H1 (cell line): ENCODE measurements around the gene MYBPC3. TPM values are rescaled to one million over a fixed set of nuclear protein-coding genes. Genes with fewer than 3 reads are reported as not detected.

ENCODE experiments used
- CTCF ChIA-PET: fragments of 300-600 bp; sonication (Branson Sonifier 250); formaldehyde crosslinking; loops from one replicate; lab custom pipeline; 2021; ENCODE audit not compliant: partially characterized antibody; lab: Charles Lee
- POLR2A ChIA-PET: fragments of 300-600 bp; sonication (Branson Sonifier 250); formaldehyde crosslinking; loops from one replicate; lab custom pipeline; 2021; ENCODE audit warnings: inconsistent platforms; ENCODE audit not compliant: partially characterized antibody; lab: Charles Lee
- DNase-seq, 2 experiments: peaks; one replicate each; pipeline versions ENCODE4 v3.0.0 to v3.0.0-alpha.2; 2010 to 2022; ENCODE audit warnings: low spot score in 2 of 2, low read depth in 1 of 2, mixed read lengths in 1 of 2
- FAIRE-seq: peaks from 2 replicates; lab custom pipeline; 2011; peaks lifted over from hg19 to GRCh38; lab: Jason Lieb, UNC
- H2AFZ ChIP-seq: 2 replicates; pipeline ENCODE4 v1.8.1; 2012; ENCODE audit warnings: low read length, inconsistent platforms
- H2AK5ac ChIP-seq: 2 replicates; pipeline ENCODE4 v1.6.1; 2013; ENCODE audit warnings: low read depth, low read length
- H2BK120ac ChIP-seq: replicated peaks from 2 replicates; pipeline ENCODE3; 2013; ENCODE audit warnings: low read depth, low read length, inconsistent platforms
- H2BK12ac ChIP-seq: 2 replicates; pipeline ENCODE4 v1.6.1; 2013; ENCODE audit warnings: low read depth, low read length
- H2BK15ac ChIP-seq: 2 replicates; pipeline ENCODE4 v1.6.1; 2013; ENCODE audit warnings: low read length
- H2BK20ac ChIP-seq: 2 replicates; pipeline ENCODE4 v1.6.1; 2013; ENCODE audit warnings: low read length
- H2BK5ac ChIP-seq: 2 replicates; pipeline ENCODE4 v1.6.1; 2013; ENCODE audit warnings: low read depth, low read length
- H3K14ac ChIP-seq: 2 replicates; pipeline ENCODE4 v1.6.1; 2013; ENCODE audit warnings: inconsistent platforms; ENCODE audit not compliant: insufficient read length
- H3K18ac ChIP-seq: 2 replicates; pipeline ENCODE4 v1.6.1; 2013; ENCODE audit warnings: low read length; ENCODE audit errors: extremely low read depth
- H3K23ac ChIP-seq: 2 replicates; pipeline ENCODE4 v1.6.1; 2013; ENCODE audit warnings: inconsistent platforms; ENCODE audit not compliant: insufficient read length
- H3K23me2 ChIP-seq: 2 replicates; pipeline ENCODE4 v1.6.1; 2013; ENCODE audit warnings: low read depth, low read length
- H3K27ac ChIP-seq: 2 replicates; pipeline ENCODE4 v1.6.1; 2011; ENCODE audit warnings: low read depth, low read length, inconsistent platforms
- H3K27me3 ChIP-seq, 4 experiments: replicated peaks in 1 of 4; 1 replicate in 1 of 4; 2 replicates in 3 of 4; pipeline versions ENCODE4 v1.6.1 to v1.8.1; 2011 to 2013; ENCODE audit warnings: low read length in 3 of 4, mild to moderate bottlenecking in 3 of 4, inconsistent platforms in 2 of 4, mixed read lengths in 2 of 4, moderate library complexity in 1 of 4; ENCODE audit not compliant: control insufficient read depth in 3 of 4, insufficient read depth in 3 of 4; ENCODE audit errors: extremely low read depth in 1 of 4
- H3K36me3 ChIP-seq, 4 experiments: 2 replicates each; pipeline versions ENCODE4 v1.6.1 to v1.8.1; 2011 to 2013; ENCODE audit warnings: mild to moderate bottlenecking in 4 of 4, low read length in 3 of 4, moderate library complexity in 2 of 4, control low read depth in 1 of 4, inconsistent platforms in 1 of 4; ENCODE audit not compliant: insufficient read depth in 4 of 4, control insufficient read depth in 2 of 4
- H3K4ac ChIP-seq: replicated peaks from 2 replicates; pipeline ENCODE3; 2013; ENCODE audit warnings: low read length, low read depth, mixed read lengths, inconsistent platforms; ENCODE audit not compliant: insufficient read length
- H3K4me1 ChIP-seq, 4 experiments: replicated peaks in 1 of 4; 1 replicate in 1 of 4; 2 replicates in 3 of 4; pipeline versions ENCODE4 v1.6.1 to v1.8.1; 2011 to 2013; ENCODE audit warnings: low read length in 3 of 4, inconsistent platforms in 2 of 4, mixed read lengths in 1 of 4; ENCODE audit not compliant: insufficient read depth in 4 of 4, control insufficient read depth in 3 of 4
- H3K4me2 ChIP-seq, 2 experiments: 2 replicates each; pipeline versions ENCODE4 v1.6.1 to v1.8.1; 2011 to 2013; ENCODE audit warnings: low read depth in 2 of 2, low read length in 2 of 2, control low read depth in 1 of 2, inconsistent platforms in 1 of 2, mild to moderate bottlenecking in 1 of 2; ENCODE audit not compliant: insufficient read depth in 1 of 2
- H3K4me3 ChIP-seq, 4 experiments: fragments of 200-600, 300-600 bp in 1 of 4; sonication (generic), shearing (Covaris generic), sonication (Bioruptor Twin) in 1 of 4; 2 replicates each; pipeline versions ENCODE4 v1.5.1 to v1.8.1; 2011 to 2016; ENCODE audit warnings: low read length in 4 of 4, low read depth in 3 of 4, control low read depth in 2 of 4, inconsistent platforms in 2 of 4, mild to moderate bottlenecking in 2 of 4, mixed read lengths in 1 of 4, moderate library complexity in 1 of 4; ENCODE audit not compliant: insufficient read depth in 2 of 4; ENCODE audit errors: extremely low read depth in 1 of 4
- H3K56ac ChIP-seq: replicated peaks from 2 replicates; pipeline ENCODE3; 2013; ENCODE audit warnings: low read depth, mild to moderate bottlenecking, mixed read lengths, low read length, inconsistent platforms; ENCODE audit not compliant: insufficient read length
- H3K79me1 ChIP-seq: 2 replicates; pipeline ENCODE4 v1.6.1; 2013; ENCODE audit warnings: low read depth, low read length, control low read depth
- H3K79me2 ChIP-seq, 2 experiments: 2 replicates each; pipeline versions ENCODE4 v1.6.1 to v1.8.1; 2012 to 2013; ENCODE audit warnings: low read length in 2 of 2, mild to moderate bottlenecking in 2 of 2, inconsistent platforms in 1 of 2; ENCODE audit not compliant: insufficient read depth in 2 of 2, control insufficient read depth in 1 of 2
- H3K9ac ChIP-seq, 4 experiments: replicated peaks in 1 of 4; 1 replicate in 1 of 4; 2 replicates in 3 of 4; pipeline versions ENCODE4 v1.6.1 to v1.8.1; 2011 to 2013; ENCODE audit warnings: low read depth in 3 of 4, low read length in 3 of 4, control low read depth in 2 of 4, mild to moderate bottlenecking in 2 of 4, moderate library complexity in 2 of 4, inconsistent platforms in 1 of 4; ENCODE audit errors: extremely low read depth in 1 of 4
- H3K9me3 ChIP-seq, 2 experiments: 2 replicates each; pipeline versions ENCODE4 v1.6.1 to v1.8.1; 2012 to 2013; ENCODE audit warnings: mild to moderate bottlenecking in 2 of 2, moderate library complexity in 2 of 2, control low read depth in 1 of 2, inconsistent platforms in 1 of 2, low read depth in 1 of 2, low read length in 1 of 2, mixed read lengths in 1 of 2; ENCODE audit not compliant: insufficient read depth in 2 of 2
- H4K20me1 ChIP-seq, 2 experiments: replicated peaks in 1 of 2; 2 replicates each; pipeline versions ENCODE3 to v1.8.1; 2011 to 2013; ENCODE audit warnings: inconsistent platforms in 2 of 2, low read length in 2 of 2, mild to moderate bottlenecking in 1 of 2; ENCODE audit not compliant: insufficient read depth in 2 of 2, control insufficient read depth in 1 of 2
- H4K5ac ChIP-seq: 2 replicates; pipeline ENCODE4 v1.6.1; 2013; ENCODE audit warnings: low read length, low read depth, mixed read lengths, inconsistent platforms; ENCODE audit not compliant: insufficient read length
- H4K8ac ChIP-seq: 2 replicates; pipeline ENCODE4 v1.8.0; 2013; ENCODE audit warnings: mild to moderate bottlenecking, moderate library complexity, low read length, inconsistent platforms; ENCODE audit not compliant: insufficient read depth; ENCODE audit errors: extremely low read depth
- H4K91ac ChIP-seq: replicated peaks from 2 replicates; pipeline ENCODE3; 2013; ENCODE audit warnings: low read length, mixed read lengths, inconsistent platforms; ENCODE audit not compliant: insufficient read length
- EP300 ChIP-seq, 2 experiments: IDR thresholded peaks; 1 replicate in 1 of 2; 2 replicates in 1 of 2; pipeline ENCODE4 v1.6.1; 2011 to 2012; ENCODE audit warnings: low read depth in 2 of 2, low read length in 2 of 2, mild to moderate bottlenecking in 2 of 2, borderline replicate concordance in 1 of 2, inconsistent platforms in 1 of 2, moderate library complexity in 1 of 2
- JUN ChIP-seq: IDR thresholded peaks from 2 replicates; pipeline ENCODE4 v1.6.1; 2011; ENCODE audit warnings: low read depth, mild to moderate bottlenecking, improper control_type of control experiment, low read length
- KDM4A ChIP-seq: IDR thresholded peaks from one replicate; pipeline ENCODE4 v1.7.1; 2012; ENCODE audit warnings: low read depth, mild to moderate bottlenecking, moderate library complexity, low read length, inconsistent platforms; ENCODE audit not compliant: severe bottlenecking
- POLR2A ChIP-seq, 2 experiments: IDR thresholded peaks; 1 replicate in 1 of 2; 2 replicates in 1 of 2; pipeline ENCODE4 v1.6.1; 2011; ENCODE audit warnings: low read depth in 2 of 2, low read length in 2 of 2, mild to moderate bottlenecking in 2 of 2; ENCODE audit errors: control extremely low read depth in 1 of 2
- TAF7 ChIP-seq: optimal IDR thresholded peaks from 2 replicates; pipeline ENCODE3; 2011; ENCODE audit warnings: low read depth, mild to moderate bottlenecking, inconsistent platforms, low read length, moderate library complexity, borderline replicate concordance
- TCF12 ChIP-seq: IDR thresholded peaks from 2 replicates; pipeline ENCODE4 v1.6.1; 2011; ENCODE audit warnings: low read depth, mild to moderate bottlenecking, low read length
- WGBS, 2 experiments: shearing (Covaris generic) in 1 of 2; methylation state at CpG; one replicate each; pipeline versions ENCODE4 v1.1.6 to v1.1.7; 2013 to 2015; ENCODE audit warnings: low lambda C conversion rate in 2 of 2, mixed read lengths in 2 of 2, inconsistent platforms in 1 of 2, low coverage in 1 of 2, missing lambda C conversion rate in 1 of 2; ENCODE audit not compliant: insufficient replicate concordance in 2 of 2, insufficient coverage in 1 of 2, insufficient read length in 1 of 2; ENCODE audit errors: extremely low coverage in 1 of 2, missing lambda C conversion rate in 1 of 2; 5-methylcytosine and 5-hydroxymethylcytosine counted together
- polyA plus RNA-seq, 7 experiments: library from polyadenylated mRNA; depleted of rRNA in 3 of 7; stranded (reverse) in 5 of 7; unstranded in 2 of 7; fragments of >200 nt in 5 of 7; fragments of 200-250 nt in 2 of 7; gene quantifications; 1 replicate in 5 of 7; 2 replicates in 1 of 7; 4 replicates in 1 of 7; pipeline versions ENCODE4 v1.2.1 to v1.2.3, GENCODE V29; 2011 to 2013; ENCODE audit warnings: missing spikeins in 2 of 7, mixed read lengths in 2 of 7
- total RNA-seq: library from RNA; stranded (reverse); fragmentation: NEBNext Ultra II Directional; extraction: Animal tissue kit (Norgen Biotek cat#: 25700); gene quantifications from 2 replicates; pipeline ENCODE4 v1.2.1, GENCODE V29; 2021

MYBPC3 gene
- total and polyA plus RNA-seq, 2 of the 8 experiments (the other 6 are each of a cell fraction or from before 2014, with no cell fraction given) = 0.05 TPM; not detected in 1

DNA sequence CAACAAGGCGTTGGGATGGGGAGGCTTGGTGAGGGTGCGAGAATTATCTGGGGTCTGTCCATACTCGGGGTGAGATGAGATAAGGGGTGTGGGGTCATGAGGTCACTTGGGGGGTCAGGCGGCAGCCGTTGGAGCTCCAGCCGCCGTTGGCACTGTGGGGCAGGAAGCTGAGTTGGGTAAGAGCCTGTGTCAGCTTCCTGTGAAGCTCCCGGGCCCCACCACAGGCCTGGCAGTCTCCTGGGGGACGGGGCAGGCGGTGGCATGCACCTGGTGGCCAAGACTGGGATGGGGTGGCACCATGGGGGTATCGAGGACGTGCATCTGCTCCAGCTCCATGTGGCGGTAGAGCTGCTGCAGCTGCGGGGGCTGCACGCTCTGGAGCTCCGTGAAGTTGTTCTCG, 7.1 kb upstream of the MYBPC3 start:
- Histone ChIP-seq H3K14ac (no peak overlapping the region), H3K4me3 (no peak overlapping the region), H4K8ac (no peak overlapping the region), H2BK20ac (no peak overlapping the region), H3K9ac (no peak overlapping the region), H3K79me2 (no peaks in the 10 kb centered on the region), H2BK5ac (no peak overlapping the region), H3K56ac (no peak overlapping the region), H4K5ac (no peak overlapping the region), H2AFZ (no peak overlapping the region), H3K23ac (no peak overlapping the region), H3K79me1 (0 out of 2 replicates have a peak, but pooled peaks cover 2% of the 10 kb centered on the region), H4K20me1 (peaks cover 0 to 12% of the 10 kb centered on the region in 2 experiments), H3K27me3 (no peaks in the 10 kb centered on the region), H2AK5ac (no peak overlapping the region), H2BK15ac (no peak overlapping the region), H4K91ac (no peak overlapping the region), H3K27ac (no peak overlapping the region), H2BK12ac (no peak overlapping the region), H2BK120ac (no peak overlapping the region), H3K4me2 (no peak overlapping the region), H3K23me2 (peaks cover 16% of the 10 kb centered on the region), H3K36me3 (no peaks in the 10 kb centered on the region; a peak in 1 of 8 replicates), H3K4ac (no peak overlapping the region), H3K18ac (no peak overlapping the region), H3K9me3 (peaks cover 0 to 5% of the 10 kb centered on the region in 2 experiments; a peak in 1 of 4 replicates), H3K4me1 (no peaks in the 10 kb centered on the region; a peak in 1 of 7 replicates)
- WGBS, 2 experiments = 93% methylated on average over 14 of the region's 17 CpGs; no CpG with 5 or more reads in 1 of the 2 experiments
- DNase-seq = no peak
- ChIA-PET POLR2A (interaction anchor here (0.9 kb wide), 1 partner anchor 111 kb away, joined by 3 read pairs; the partner anchor contains the start of gene ACP2), CTCF (interaction anchor here (0.8 to 2.3 kb wide), 7 partner anchors 10 to 125 kb away, joined by 3 to 7 read pairs (median 4); no protein-coding TSS in a partner anchor)
- no peak for FAIRE-seq
- TF ChIP-seq EP300 (IDR thresholded peaks at IDR 0.05; ENCODE audit: borderline replicate concordance in 1 of 2, low read depth in 2 of 2, low read length in 2 of 2) (no peak), TAF7 (no peak), TCF12 (no peak), KDM4A (no peak), JUN (no peak), POLR2A (IDR thresholded peaks at IDR 0.05; ENCODE audit: control extremely low read depth in 1 of 2, low read depth in 2 of 2, low read length in 2 of 2) (no peak)
